GM19397 (cell line): ENCODE results near the gene AATF.

ENCODE experiments used
- ATAC-seq: cut with Tn5 transposase; IDR thresholded peaks from one replicate; pipeline ENCODE4 v1.9.1; 2021; ENCODE audit warnings: mild to moderate bottlenecking, moderate library complexity; ENCODE audit not compliant: unreplicated experiment

Gene AATF

DNA sequence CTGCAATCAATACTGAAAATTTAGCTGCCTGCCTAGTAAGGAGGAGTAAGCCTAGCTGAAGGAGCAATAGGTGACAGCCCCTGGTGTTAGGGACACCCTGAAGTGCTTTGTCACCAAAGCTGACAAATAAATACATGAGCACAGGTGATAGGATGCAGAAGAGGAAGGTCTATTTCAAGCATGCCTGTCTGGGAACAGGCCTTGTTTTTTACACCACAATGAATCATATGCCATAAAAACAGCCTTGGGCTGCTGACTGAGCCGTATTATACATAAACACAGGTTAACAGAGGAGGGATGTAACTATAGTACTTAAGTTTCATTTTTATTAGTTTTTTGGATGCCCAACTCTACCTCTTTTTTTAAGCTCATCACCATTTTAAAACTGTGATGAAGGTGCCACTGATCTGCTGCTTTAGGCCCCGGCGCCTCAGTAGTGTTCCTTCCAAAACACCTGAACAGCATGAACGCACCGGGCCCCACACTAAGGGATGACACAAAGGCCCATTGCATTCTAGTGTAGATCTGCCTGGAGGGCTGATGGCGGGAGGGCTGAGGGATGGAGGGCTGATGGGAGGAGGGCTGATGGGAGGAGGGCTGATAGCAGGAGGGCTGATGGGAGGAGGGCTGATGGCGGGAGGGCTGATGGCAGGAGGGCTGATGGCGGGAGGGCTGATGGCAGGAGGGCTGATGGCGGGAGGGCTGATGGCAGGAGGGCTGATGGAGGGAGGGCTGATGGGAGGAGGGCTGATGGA lies 150.3 kb downstream of the AATF start:
- ATAC-seq: no peak

DNA sequence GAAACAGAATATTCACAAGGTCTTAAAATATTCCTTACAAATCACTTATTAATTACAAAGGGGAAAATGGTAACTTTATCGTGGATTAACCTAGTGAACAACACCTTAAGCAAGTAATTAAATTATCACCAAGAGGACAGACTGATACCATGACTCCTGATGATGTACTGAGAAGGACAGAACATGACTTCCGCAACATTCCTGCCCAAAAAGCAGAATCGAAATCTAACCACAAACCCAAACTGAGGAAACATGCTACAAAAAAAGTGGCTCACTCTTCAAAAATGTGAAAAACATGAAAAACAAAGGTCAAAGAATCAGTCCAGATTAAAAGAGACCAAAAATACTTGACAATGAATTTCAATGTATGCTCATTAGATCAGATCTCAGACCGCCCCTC lies 151.5 kb downstream of the AATF start:
- ATAC-seq: no peak

DNA sequence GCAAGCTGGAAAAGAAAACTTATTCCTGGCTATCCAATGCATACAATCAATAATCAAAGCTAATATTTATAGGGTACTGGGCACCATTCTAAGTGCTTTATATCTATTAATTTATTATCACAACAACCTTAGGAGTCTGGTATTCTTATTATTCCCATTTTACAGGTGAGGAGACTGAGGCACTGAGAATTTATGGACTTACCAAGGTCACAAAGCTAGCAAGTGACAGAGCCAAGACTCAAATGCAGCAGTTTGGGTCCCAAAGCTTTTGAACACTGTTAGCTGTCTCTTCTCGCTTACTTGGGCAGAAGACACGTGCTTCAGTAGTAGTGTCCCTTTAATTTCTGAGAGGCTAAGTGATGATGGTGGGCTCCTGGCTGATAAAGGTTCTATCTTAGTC lies 152.6 kb downstream of the AATF start:
- no peak for ATAC-seq

DNA sequence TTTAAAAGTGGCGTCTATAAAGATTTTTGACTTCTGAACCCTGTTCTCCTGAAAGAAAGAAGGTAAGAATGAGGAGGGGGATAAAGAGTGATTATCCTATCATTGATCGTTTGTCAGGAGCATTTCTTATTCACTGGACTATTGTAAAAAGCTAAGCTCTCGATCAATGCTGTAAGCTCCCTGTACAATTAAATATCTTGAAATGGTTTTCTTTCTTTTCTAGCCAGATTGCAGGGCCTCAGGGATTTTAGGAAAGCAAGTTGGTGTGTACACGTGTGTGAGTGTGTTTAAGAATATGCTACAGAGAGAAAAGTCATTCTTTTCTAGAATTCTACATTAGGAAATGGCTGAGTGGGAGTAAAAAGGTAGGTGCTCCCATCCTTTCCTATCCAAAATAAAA lies 154.5 kb downstream of the AATF start:
- ATAC-seq: no peak

DNA sequence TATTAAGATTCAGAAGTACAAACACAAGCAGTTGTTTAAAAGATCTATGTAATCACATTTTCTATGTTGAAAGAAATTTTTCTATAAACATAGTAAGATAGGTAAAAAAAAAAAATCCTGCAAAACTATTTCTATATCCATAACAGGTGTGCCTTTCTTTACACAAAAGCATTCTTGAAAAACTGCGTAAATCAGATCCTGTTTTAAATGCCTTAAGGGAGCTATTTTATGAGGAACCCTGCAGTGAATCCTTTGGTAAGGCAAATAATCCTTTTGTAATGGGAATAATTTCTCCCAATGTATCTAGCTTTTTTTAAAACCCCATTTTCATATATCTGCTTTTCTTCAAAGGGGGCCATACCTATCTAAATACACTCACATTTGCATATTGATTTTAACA lies 157.3 kb downstream of the AATF start:
- no peak for ATAC-seq
